ENCODE data around the gene AGT.
"Not testable (repeated sequence)": the region's sequence is repeated elsewhere in the genome, so short reads cannot be mapped to it uniquely, and the experiment has no call there.

AGT gene

GRCh38 chr1:230744382-230744781 lies 30.5 kb upstream of the AGT start:
- DNase-seq (ENCODE audit: low read depth in 1 of 2, low spot score in 1 of 2) = no peak

- DNase-seq (ENCODE audit: low read depth in 1 of 2, low spot score in 1 of 2) = no peak
These were observed 30.0 kb upstream of the AGT start for GRCh38 chr1:230743899-230744298.

DNA sequence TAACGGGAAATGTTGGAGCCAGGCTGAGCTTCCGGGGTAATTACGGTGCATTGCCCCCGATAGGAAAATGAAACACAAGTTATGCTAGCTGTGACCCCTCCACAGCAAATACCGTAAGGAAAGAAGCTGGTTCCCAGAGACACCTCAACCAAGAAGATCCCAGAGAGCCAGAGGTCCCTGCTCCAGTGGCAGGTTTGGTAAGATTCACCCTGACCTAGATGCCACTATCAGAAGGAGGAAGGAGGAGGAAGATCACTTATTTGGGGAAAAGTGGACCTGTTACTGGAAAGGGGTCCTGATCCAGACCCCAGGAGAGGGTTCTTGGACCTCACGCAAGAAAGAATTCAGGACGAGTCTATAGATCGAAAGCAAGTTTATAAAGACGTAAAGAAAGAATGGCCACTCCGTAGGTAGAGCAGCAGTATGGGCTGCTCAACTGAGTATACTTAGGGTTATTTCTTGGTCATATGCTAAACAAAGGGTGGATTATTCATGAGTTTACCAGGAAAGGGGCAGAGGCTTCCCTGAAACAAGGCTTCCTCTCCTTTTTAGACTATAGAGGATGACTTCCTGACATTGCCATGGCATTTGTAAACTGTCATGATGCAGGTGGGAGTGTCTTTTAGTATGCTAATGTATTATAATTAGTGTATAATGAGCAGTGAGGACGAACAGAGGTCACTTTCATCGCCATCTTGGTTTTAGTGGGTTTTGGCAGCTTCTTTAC lies 25.8 kb upstream of the AGT start:
- DNase-seq (ENCODE audit: low read depth in 1 of 2, low spot score in 1 of 2) = no peak

GRCh38 chr1:230737622-230738262 lies 23.8 kb upstream of the AGT start:
- DNase-seq (ENCODE audit: low read depth in 1 of 2, low spot score in 1 of 2) = no peak

GRCh38 chr1:230735447-230735846 lies 21.5 kb upstream of the AGT start:
- DNase-seq (ENCODE audit: low read depth in 1 of 2, low spot score in 1 of 2) = no peak

DNA sequence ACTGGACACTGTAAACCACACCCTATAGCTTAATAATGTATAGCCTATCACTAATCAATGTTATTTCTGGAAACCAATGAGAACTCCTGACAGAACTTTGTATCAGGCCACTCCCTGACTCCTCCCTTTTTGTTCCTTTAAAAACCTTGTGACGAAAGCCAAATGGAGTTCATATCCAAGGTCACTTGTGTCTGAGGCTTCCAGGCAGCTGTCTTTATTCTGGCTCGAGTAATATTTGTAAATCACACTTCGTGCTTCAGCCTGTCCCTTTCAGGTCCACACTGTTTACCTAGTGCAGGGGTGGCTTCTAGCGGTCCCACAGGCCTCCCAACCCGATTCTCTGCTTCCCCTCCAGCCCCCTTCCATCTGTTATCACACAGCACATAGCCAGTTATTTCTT lies 17.1 kb upstream of the AGT start:
- no peak for DNase-seq (ENCODE audit: low read depth in 1 of 2, low spot score in 1 of 2)

GRCh38 chr1:230728710-230729392 lies 14.9 kb upstream of the AGT start:
- DNase-seq (ENCODE audit: low read depth in 1 of 2, low spot score in 1 of 2) = no peak

DNA sequence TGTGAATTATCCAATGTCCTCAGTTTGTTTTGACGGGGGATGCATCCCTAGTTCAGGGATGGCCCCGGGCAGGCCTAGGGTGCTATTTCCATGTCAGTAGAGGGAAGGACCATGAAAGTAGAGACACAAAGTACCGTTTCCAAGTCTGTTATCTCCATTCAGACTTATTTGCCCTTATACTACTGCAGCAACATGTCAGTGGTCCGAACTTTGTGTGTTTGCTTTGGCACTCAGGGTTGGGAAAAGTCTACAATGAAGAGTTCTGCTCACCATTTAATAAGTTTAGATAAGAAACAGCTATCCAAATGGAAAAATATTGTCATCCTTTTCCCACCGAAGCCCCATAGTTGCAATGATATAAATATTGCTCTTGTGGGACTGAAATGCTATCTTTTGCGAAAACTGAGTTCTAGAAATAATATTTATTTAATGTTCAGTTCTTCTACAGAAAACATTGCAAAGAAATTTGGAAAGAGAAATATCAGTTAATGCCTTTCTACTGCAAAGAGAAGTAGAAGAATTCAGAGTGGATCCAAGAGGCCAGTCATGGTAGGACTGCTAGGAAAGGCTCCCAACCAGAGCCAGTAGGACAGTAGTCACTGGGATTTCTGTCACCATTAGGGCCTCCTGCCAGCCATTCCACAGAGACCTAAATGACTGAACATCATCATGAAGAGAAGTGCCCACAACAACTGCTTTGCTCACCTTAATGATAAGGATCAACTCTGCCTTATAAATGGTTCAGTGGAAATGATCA lies 11.5 kb upstream of the AGT start:
- no peak for DNase-seq (ENCODE audit: low read depth in 1 of 2, low spot score in 1 of 2)

DNA sequence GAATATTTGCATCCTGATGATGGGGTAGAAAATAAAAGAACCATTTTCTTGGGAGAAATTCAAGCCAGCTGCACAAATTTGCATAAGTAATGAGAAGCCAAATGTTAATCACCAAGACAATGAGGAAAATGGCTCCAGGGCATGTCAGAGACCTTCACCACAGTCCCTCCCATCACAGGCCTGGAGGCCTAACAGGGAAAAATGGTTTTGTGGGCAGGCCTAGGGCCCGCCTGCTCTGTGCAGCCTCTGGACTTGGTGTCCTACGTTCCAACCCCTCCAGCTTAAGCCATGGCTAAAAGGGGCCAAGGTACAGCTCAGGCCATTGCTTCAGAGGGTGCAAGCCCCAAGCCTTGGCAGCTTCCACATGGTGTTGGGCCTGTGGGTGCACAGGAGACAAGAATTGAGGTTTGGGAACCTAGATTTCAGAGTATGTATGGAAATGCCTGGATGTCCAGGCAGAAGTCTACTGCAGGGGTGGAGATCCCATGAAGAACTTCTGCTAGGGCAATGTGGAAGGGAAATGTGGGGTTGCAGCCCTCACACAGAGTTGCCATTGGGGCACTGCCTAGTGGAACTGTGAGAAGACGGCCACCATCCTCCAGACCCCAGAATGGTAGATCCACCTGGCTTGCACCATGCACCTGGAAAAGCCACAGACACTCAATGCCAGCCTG lies 8.1 kb upstream of the AGT start:
- DNase-seq (ENCODE audit: low read depth in 1 of 2, low spot score in 1 of 2) = not testable (repeated sequence)

GRCh38 chr1:230717251-230717650 lies 3.3 kb upstream of the AGT start:
- no peak for DNase-seq (ENCODE audit: low read depth in 1 of 2, low spot score in 1 of 2)

DNA sequence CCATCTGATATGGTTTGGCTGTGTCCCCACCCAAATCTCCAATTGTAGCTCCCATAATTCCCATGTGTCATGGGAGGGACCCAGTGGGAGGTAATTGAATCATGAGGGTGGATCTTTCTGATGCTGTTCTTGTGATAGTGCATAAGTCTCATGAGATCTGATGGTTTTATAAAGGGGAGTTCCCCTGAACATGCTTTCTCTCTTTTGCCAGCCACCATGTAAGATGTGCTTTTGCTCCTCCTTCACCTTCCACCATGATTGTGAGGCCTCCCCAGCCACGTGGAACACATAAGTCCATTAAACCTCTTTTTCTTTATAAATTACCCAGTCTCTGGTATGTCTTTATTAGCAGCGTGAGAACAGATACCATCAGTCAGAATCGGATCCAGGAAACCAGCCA lies 2.5 kb upstream of the AGT start:
- DNase-seq (ENCODE audit: low read depth in 1 of 2, low spot score in 1 of 2) = not testable (repeated sequence)

DNA sequence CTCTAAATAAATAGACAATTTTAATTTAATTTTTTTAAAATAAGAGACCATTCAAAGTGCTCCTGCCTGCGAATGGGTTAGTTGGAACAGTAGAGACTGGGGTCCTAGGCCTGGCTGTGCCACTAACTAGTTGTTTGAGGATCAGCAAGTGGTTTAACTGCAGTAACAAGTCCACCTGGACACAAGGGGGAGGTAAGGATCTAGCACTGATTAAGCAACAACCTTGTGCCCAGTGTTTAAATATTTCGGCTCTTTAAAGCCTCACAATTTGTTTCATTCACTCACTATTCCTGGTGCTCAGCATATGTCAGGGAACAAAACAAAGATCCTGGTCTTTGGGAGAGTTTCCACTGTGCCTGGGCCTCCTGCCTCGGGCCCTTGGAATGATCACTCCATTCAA lies 1.6 kb upstream of the AGT start:
- no peak for DNase-seq (ENCODE audit: low read depth in 1 of 2, low spot score in 1 of 2)

GRCh38 chr1:230713547-230713914 lies 391 bp downstream of the AGT start:
- no peak for DNase-seq (ENCODE audit: low read depth in 1 of 2, low spot score in 1 of 2)

DNA sequence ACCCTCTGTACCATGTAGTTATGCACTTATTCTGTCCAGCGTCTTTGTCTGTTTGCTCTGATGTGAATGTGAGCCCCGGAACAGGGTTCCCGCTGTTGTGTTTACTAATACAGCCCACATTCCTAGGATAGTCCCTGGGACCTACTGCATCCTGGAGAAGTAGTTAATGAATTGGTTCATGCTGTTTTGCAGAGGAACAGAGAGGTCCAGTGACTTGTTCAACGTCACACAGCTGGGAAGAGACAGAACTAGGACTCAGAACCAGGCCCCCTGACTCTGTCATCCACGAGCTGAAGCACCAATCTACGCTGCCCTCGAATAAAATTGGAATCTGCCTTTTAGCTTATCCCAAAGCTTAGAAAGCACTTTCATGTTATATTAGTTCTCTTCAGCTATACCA lies 784 bp downstream of the AGT start:
- DNase-seq (ENCODE audit: low read depth in 1 of 2, low spot score in 1 of 2) = no peak

GRCh38 chr1:230712470-230712942 lies 1.4 kb downstream of the AGT start:
- no peak for DNase-seq (ENCODE audit: low read depth in 1 of 2, low spot score in 1 of 2)

- DNase-seq (ENCODE audit: low read depth in 1 of 2, low spot score in 1 of 2) = no peak
These were observed 2.7 kb downstream of the AGT start for GRCh38 chr1:230711245-230711644.

- no peak for DNase-seq (ENCODE audit: low read depth in 1 of 2, low spot score in 1 of 2)
These were observed 3.4 kb downstream of the AGT start for GRCh38 chr1:230710543-230710904.

- DNase-seq (ENCODE audit: low read depth in 1 of 2, low spot score in 1 of 2) = no peak
These were observed 4.0 kb downstream of the AGT start for GRCh38 chr1:230709619-230710542.

DNA sequence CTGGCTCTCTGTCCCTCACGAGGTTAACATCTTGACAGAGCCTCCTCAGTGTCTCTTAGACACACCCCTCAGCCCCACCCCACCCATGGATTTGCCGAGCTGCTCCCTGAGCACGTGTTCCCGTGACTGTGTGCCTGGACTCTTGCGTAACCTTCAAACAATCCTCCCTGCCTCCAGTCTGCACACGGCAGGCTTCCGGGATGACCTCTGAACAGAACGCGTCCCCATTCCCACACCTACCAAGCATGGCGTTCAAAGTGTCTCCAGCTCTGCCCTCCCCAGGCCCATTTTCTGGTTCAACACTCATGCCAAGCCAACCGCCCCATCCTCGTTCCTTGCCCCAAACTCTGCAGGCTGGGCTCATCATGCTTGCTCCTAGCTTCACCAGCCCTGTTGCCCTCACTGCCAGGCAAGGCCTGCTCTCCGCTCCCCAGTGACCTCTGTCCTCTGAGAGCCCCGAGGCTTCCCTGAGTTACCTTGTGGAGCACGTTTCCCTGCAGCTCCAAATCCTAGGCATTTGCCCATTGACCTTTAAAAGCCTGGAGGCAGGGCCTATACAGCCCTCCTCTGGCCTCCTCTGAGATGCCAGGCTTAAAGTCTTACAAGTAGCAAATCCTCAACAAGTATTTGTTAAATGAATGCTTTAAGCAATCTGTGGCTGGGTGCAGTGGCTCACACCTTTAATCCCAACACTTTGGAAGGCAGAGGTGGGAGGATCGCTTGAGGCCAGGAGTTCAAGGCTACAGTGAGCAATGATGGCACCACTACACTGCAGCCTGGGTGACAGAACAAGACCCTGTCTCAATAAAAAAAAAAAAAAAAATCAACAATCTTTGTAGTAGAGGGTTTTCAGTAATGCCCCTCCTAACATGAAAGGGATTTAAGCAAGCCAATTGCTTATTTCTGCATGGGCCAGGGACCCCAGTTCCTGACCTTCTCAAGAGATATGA lies 5.0 kb downstream of the AGT start:
- DNase-seq (ENCODE audit: low read depth in 1 of 2, low spot score in 1 of 2) = no peak

Data from activated T-helper 1 cell treated with anti-CD3 and anti-CD28 coated beads, Interleukin-2, amount 50 U/mL, for 16 hours (primary cell).